Transverse colon (tissue), 4 donors: ENCODE measurements around the gene AGPAT3. TPM values are rescaled to one million over a fixed set of nuclear protein-coding genes. Genes with fewer than 3 reads are reported as not detected.
"Not testable (repeated sequence)": the region's sequence is repeated elsewhere in the genome, so short reads cannot be mapped to it uniquely, and the experiment has no call there.

Experiments used
- DNase-seq: peaks from one replicate; pipeline ENCODE4 v3.0.0-alpha.2; 2019
- H3K27ac ChIP-seq, 4 donors: fragments of 200-600 bp; sonication (generic); 2 replicates each; pipeline ENCODE4 v1.5.1; 2016 to 2018; ENCODE audit warnings: inconsistent platforms in 4 of 4
- H3K27me3 ChIP-seq: fragments of 200-600 bp; sonication (generic); 2 replicates; pipeline ENCODE4 v1.5.1; 2017; ENCODE audit warnings: inconsistent platforms
- H3K36me3 ChIP-seq, 4 donors: fragments of 200-600 bp; sonication (generic); 2 replicates each; pipeline ENCODE4 v1.5.1; 2017 to 2019; ENCODE audit warnings: inconsistent platforms in 4 of 4
- H3K4me1 ChIP-seq, 4 donors: fragments of 200-600 bp; sonication (generic); 2 replicates each; pipeline ENCODE4 v1.5.1; 2017 to 2020; ENCODE audit warnings: inconsistent platforms in 4 of 4
- H3K4me3 ChIP-seq, 4 donors: fragments of 200-600 bp; sonication (generic); 1 replicate in 1 of 4; 2 replicates in 3 of 4; pipeline versions ENCODE4 v1.5.1 to v1.6.1; 2017 to 2019; ENCODE audit warnings: inconsistent platforms in 4 of 4
- H3K9me3 ChIP-seq, 2 donors: fragments of 200-600 bp; sonication (generic); 2 replicates each; pipeline ENCODE4 v1.5.1; 2017 to 2019; ENCODE audit warnings: inconsistent platforms in 2 of 2
- CTCF ChIP-seq, 5 experiments: fragments of 200-600 bp in 3 of 5; fragments of 450-650 bp in 2 of 5; sonication (generic) in 3 of 5; IDR thresholded peaks; 1 replicate in 2 of 5; 2 replicates in 3 of 5; pipeline ENCODE4 v1.5.1; 2016 to 2017; ENCODE audit warnings: antibody characterized with exemption in 5 of 5, inconsistent platforms in 3 of 5, mild to moderate bottlenecking in 2 of 5, moderate library complexity in 1 of 5
- EP300 ChIP-seq: sonication (generic); formaldehyde crosslinking; IDR thresholded peaks from one replicate; pipeline ENCODE4 v1.6.1; 2017; ENCODE audit warnings: antibody characterized with exemption, low read depth
- POLR2A ChIP-seq: fragments of 450-650 bp; IDR thresholded peaks from one replicate; pipeline ENCODE4 v1.6.1; 2016; ENCODE audit warnings: antibody characterized with exemption, mild to moderate bottlenecking, moderate library complexity
- POLR2AphosphoS5 ChIP-seq, 3 donors: sonication (generic); formaldehyde crosslinking; IDR thresholded peaks; one replicate each; pipeline ENCODE4 v1.6.1; 2016; ENCODE audit warnings: antibody characterized with exemption in 3 of 3
- WGBS, 2 donors: methylation state at CpG; one replicate each; pipeline ENCODE4 v1.1.5; 2018; ENCODE audit warnings: low coverage in 1 of 2; 5-methylcytosine and 5-hydroxymethylcytosine counted together
- in situ Hi-C, 4 donors: fragments of 200-750 bp; cut with MboI; loops; one replicate each; pipeline versions ENCODE4 v1.15.0 to v1.15.1; 2017; ENCODE audit warnings: low sequenced_read_pairs in 3 of 4, low pct_ligation_motif_present in 1 of 4, low pct_unique_long_range_greater_than_20kb in 1 of 4
- intact Hi-C: fragments of 100-400 bp; cut with DNase I; formaldehyde crosslinking; loops from one replicate; pipeline ENCODE4 v1.15.1; 2023; ENCODE audit warnings: low total_unique reads
- total RNA-seq, 4 donors: library from RNA; depleted of rRNA; stranded (reverse); fragments of >200 nt; gene quantifications; one replicate each; pipeline ENCODE4 v1.1.0, GENCODE V29; 2016

AGPAT3 gene
- total RNA-seq, 4 donors from 2014 or later: 59.9 to 116 (median 85.3) TPM

- intact Hi-C loops: no loop called here
- Histone ChIP-seq H3K9me3 (no peaks in the 10 kb centered on the region), H3K4me1 (peaks cover 0 to 23% (median 6%) of the 10 kb centered on the region in 4 donors), H3K36me3 (no peaks in the 10 kb centered on the region), H3K4me3 (no peak overlapping the region), H3K27me3 (no peaks in the 10 kb centered on the region), H3K27ac (no peak overlapping the region)
- no peak for TF ChIP-seq EP300
- no peak for TF ChIP-seq POLR2A
- TF ChIP-seq CTCF (IDR thresholded peaks at IDR 0.05): no peak
- no peak for TF ChIP-seq POLR2AphosphoS5 (IDR thresholded peaks at IDR 0.05)
- in situ Hi-C loops: no loop called here
- no peak for DNase-seq
- 46 to 55% methylated on average over 4 of the region's 4 CpGs for WGBS, 2 donors
Observed at GRCh38 chr21:43894206-43894577, 29.2 kb downstream of the AGPAT3 start.

- Histone ChIP-seq H3K27me3 (no peaks in the 10 kb centered on the region), H3K4me3 (no peak overlapping the region), H3K27ac (peak overlapping the region in 1 of 4 donors; percentile 29), H3K36me3 (no peaks in the 10 kb centered on the region), H3K4me1 (peaks cover 0 to 23% (median 6%) of the 10 kb centered on the region in 4 donors), H3K9me3 (no peaks in the 10 kb centered on the region)
- in situ Hi-C loops (no loop called here), intact Hi-C loops (loop anchor here (5.0 kb wide), 1 partner anchor 102 kb away; no protein-coding TSS in a partner anchor)
- WGBS, 2 donors: 56 to 67% methylated on average over 2 to 4 of the region's 4 CpGs
- peak; percentile 41 for DNase-seq
- TF ChIP-seq CTCF (IDR thresholded peaks at IDR 0.05) (no peak), EP300 (no peak), POLR2AphosphoS5 (IDR thresholded peaks at IDR 0.05) (no peak), POLR2A (no peak)
Observed at GRCh38 chr21:43895196-43895595, 30.2 kb downstream of the AGPAT3 start.

- H3K27me3 ChIP-seq, H3K9me3 ChIP-seq, DNase-seq, H3K36me3 ChIP-seq, H3K27ac ChIP-seq, H3K4me3 ChIP-seq, in situ Hi-C loops: not testable (repeated sequence)
- H3K4me1 ChIP-seq: peaks cover 0 to 23% (median 6%) of the 10 kb centered on the region in 4 donors
- 87 to 93% methylated on average over 2 to 3 of the region's 8 CpGs for WGBS, 2 donors
- intact Hi-C loops: loop anchor here (5.0 kb wide), 1 partner anchor 101 kb away; no protein-coding TSS in a partner anchor
Observed at GRCh38 chr21:43896696-43897299, 31.8 kb downstream of the AGPAT3 start.

GRCh38 chr21:43899307-43900077 lies 34.5 kb downstream of the AGPAT3 start:
- Histone ChIP-seq H3K4me3 (no peak overlapping the region), H3K27ac (no peak overlapping the region), H3K4me1 (peaks cover 0 to 23% (median 14%) of the 10 kb centered on the region in 4 donors), H3K36me3 (no peaks in the 10 kb centered on the region), H3K9me3 (no peaks in the 10 kb centered on the region), H3K27me3 (no peaks in the 10 kb centered on the region)
- no peak for DNase-seq
- intact Hi-C loops: loop anchor here (5.0 kb wide), 1 partner anchor 98 kb away; no protein-coding TSS in a partner anchor
- in situ Hi-C loops: no loop called here
- 90% methylated on average over 15 to 22 of the region's 23 CpGs for WGBS, 2 donors
- TF ChIP-seq POLR2A (no peak), POLR2AphosphoS5 (IDR thresholded peaks at IDR 0.05) (no peak), EP300 (no peak), CTCF (IDR thresholded peaks at IDR 0.05) (no peak)
